HT-29 (cell line): ENCODE results near the gene OR5A2. TPM values are rescaled to one million over a fixed set of nuclear protein-coding genes. Genes with fewer than 3 reads are reported as not detected.
"Not testable (repeated sequence)": the region's sequence is repeated elsewhere in the genome, so short reads cannot be mapped to it uniquely, and the experiment has no call there.

Experiments used
- DNase-seq: peaks from one replicate; pipeline ENCODE4 v3.0.0-alpha.2; 2015; ENCODE audit warnings: low spot score
- total RNA-seq: library from RNA; depleted of rRNA; stranded (reverse); fragments of >200 nt; shearing (Covaris generic); gene quantifications from 2 replicates; pipeline ENCODE4 v1.2.3, GENCODE V29; 2014; rRNA removed

The OR5A2 gene, protein sequence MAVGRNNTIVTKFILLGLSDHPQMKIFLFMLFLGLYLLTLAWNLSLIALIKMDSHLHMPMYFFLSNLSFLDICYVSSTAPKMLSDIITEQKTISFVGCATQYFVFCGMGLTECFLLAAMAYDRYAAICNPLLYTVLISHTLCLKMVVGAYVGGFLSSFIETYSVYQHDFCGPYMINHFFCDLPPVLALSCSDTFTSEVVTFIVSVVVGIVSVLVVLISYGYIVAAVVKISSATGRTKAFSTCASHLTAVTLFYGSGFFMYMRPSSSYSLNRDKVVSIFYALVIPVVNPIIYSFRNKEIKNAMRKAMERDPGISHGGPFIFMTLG
- total RNA-seq = not detected in 2 replicates

GRCh38 chr11:59426361-59427067 lies at the start of gene OR5A2:
OR5A2 (minus strand) TSS chr11:59426413; CDS start chr11:59422953, 3,460 bp downstream.
- no peak for DNase-seq

- DNase-seq = no peak
These were observed 49.0 kb upstream of the OR5A2 start for GRCh38 chr11:59475176-59475575.

GRCh38 chr11:59473015-59473414 lies 46.8 kb upstream of the OR5A2 start, which contains the start of gene OR4D10:
OR4D10 (plus strand) TSS chr11:59473315; CDS start chr11:59477430, 4,115 bp downstream.
- no peak for DNase-seq

GRCh38 chr11:59463190-59463641 lies 37.0 kb upstream of the OR5A2 start:
- DNase-seq = peak; percentile 23

GRCh38 chr11:59459916-59460315 lies 33.7 kb upstream of the OR5A2 start:
- no peak for DNase-seq

- DNase-seq = no peak
These were observed 30.4 kb upstream of the OR5A2 start, which contains the start of gene OR4D6 for GRCh38 chr11:59456661-59457060. OR4D6 (plus strand) TSS chr11:59456961; CDS start chr11:59456961, 0 bp downstream.

DNA sequence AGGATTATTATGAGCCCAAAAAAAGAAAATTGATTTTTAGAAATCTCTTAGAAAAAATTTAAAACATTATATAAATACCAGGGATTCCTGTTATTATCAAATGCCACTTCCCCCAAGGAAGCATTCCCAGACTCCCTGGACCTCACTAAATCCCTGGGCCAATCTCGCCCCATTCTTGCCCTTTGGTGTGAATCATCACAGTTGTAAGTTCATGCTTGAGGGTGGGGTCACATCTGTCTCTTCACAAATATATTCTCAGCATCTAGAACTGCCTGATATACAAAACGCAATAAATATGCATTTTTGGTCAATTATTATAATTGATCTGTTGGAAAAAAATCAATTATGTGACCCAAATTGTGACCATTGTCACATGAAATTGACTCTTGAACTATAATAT lies 22.3 kb upstream of the OR5A2 start:
- no peak for DNase-seq

DNA sequence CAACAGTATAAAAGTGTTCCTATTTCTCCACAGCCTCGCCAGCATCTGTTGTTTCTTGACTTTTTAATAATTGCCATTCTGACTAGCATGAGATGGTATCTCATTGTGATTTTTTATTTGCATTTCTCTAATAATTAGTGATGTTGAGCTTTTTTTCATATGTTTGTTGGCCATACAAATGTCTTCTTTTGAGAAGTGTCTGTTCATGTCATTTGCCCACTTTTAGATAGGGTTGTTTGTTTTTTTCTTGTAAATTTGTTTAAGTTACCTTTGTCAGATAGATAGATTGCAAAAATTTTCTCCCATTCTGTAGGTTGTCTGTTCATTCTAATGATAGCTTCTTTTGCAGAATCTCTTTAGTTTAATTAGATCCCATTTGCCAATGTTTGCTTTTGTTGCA lies 19.4 kb upstream of the OR5A2 start:
- DNase-seq = not testable (repeated sequence)

DNA sequence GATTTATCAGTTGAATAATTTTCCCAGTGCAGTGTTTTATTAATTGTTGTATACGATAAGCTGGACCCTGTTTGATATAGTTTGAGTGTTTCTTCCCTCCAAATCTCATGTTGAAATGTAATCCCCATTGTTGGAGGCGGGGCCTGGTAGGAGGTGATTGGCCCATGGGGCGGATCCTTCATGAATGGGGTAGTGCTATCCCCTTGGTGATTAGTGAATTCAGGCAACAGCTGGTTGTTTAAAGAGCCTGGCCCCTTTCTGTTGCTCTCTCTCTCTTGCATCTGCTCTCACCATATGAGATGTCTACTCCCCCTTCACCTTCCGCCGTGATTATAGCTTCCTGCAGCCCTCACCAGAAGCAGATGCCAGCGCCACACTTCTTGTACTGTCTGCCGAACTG lies 11.6 kb upstream of the OR5A2 start:
- DNase-seq = no peak

DNA sequence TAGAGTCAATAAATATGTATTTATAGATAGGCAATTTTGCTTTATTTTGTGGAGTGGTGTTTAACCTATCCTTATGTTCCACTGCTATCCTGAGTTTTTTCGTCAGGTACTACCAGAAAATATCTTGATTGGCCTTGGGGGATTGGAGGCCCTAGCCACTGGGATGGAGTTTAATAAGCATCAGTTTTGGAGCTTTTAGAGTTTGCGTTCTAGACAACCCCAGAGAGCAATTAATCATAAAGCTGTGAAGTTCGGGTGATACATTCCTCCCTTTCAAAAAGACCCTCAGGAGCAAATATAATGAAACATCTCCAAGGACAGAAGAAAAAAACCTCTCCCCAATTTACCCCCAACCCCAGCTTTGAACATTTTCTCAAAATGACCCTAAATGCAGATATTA lies 10.0 kb upstream of the OR5A2 start, which contains the start of gene OR5A1:
Gene OR5A1 (plus strand): TSS at position 301 of the 400 bp plus-strand sequence. CDS start 6,700 bp downstream, outside the sequence.
- no peak for DNase-seq

DNA sequence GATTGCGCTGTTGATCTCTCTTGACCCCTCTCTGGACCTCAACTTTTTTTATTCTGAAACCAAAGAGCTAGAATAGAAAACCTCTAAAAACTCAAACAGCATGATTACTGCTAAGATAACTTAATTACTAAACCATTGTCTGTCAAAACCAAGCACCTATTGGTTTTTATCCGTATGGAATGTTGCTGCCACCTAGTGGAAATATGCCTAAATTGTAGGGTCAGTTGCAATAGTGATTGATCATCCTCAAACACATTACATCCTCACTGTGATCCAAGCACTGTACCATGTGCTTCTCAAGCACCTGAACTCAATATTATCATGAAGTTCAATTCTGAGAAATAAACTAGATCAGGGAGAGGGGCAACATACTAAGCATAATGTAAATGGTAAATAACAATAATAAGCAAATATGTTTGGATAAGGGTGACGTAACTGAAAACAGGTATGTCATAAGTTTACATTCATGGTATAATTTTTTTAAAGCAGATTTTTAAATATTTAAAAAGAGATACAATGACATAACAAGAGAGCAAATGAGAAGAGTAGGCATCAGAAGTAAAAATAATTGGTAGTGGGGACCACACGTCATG lies 3.8 kb upstream of the OR5A2 start:
- peak; percentile 89 for DNase-seq

DNA sequence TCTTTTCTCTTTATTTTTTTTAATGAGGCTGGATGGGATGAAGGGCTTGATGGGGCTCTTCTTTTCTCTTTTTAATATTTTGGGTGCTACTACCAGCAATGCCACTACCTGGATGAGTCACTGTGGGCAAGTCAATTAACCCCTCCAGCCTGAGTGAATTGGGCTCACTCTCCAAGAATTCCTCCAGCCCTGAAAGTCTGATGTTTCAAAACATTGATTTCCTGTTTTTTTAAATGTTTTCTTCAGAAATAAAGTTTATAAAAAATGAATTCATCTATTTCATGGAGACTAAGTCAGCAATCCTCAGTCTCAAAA lies 812 bp upstream of the OR5A2 start:
- DNase-seq = no peak

GRCh38 chr11:59425131-59425530 lies 1.1 kb downstream of the OR5A2 start:
- no peak for DNase-seq

DNA sequence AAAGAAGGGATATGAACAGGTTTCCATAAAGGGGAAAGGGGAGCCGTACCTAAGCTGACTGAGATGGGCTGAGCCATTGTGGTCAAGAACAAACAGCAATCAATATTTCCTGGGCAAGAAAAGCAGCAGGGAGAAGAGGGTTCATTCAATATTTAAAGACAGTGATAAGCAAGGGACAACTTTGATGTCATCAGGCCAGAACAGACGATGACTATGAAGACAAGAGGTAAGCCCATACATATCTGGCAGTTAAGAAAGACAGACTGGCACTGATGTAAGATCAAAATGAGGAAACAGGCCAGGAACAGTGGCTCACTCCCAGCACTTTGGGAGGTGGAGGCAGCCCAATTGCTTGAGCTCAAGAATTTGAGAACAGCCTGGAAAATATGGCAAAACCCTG lies 2.4 kb downstream of the OR5A2 start:
- no peak for DNase-seq

DNA sequence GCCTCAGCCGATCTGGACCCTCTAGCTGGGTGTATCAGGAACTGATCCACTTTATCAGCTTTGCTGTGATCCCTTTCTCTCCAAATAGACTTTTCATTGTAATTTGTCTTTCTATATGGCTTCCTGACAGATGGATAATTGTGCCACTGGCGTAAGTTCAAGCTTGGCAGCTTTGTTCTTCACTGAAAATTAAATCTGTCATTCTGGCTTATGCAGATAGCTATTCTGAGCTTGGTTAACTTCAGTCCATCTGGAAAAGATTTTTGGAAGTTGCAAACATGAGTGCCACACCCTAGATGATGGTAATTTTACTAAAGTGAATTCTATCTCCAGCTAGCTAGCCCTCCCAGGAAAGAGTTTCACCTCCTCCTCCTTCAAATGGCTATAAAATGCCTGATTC lies 8.1 kb downstream of the OR5A2 start:
- no peak for DNase-seq

DNA sequence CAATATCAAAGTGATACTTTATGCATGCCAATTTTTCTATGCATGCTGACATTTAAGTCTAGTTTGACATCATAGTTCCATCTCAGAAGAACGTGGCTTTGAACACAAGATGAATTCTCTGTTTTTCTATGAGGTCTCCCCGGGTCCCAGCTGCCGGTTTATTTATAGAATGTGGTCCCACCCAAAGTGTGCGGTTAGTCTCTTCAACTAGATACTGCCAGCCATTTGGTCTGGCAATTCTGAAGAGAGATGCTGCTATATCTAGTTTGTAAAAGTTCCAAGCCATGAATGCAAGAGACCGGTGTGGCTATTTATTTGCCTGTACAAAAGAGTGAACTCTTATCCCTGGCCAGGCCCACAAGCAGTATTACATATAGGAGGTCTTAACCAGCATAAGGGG lies 9.2 kb downstream of the OR5A2 start:
- DNase-seq = no peak

DNA sequence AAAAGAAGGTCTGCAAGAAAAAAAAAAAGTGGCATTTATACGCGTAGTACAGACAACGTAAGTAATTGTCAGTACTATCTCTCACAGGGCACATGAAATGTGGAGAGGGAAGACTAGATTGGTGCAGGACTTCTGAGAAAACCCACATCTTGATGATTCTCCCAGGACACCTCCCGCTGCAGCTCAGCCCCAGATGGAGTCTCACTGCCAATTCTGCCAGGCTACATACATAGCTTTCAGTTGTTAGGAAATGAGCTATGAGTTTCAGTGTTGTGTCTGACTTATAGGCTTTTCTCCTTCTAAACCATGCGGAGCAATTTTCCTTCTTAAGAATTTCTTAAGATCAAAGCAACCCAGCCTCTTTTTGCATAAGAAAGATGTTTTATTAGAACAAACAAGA lies 9.6 kb downstream of the OR5A2 start:
- no peak for DNase-seq

- DNase-seq = no peak
These were observed 11.1 kb downstream of the OR5A2 start for GRCh38 chr11:59415111-59415510.

GRCh38 chr11:59413646-59414045 lies 12.6 kb downstream of the OR5A2 start:
- no peak for DNase-seq

GRCh38 chr11:59403546-59403945 lies 22.7 kb downstream of the OR5A2 start:
- no peak for DNase-seq

DNA sequence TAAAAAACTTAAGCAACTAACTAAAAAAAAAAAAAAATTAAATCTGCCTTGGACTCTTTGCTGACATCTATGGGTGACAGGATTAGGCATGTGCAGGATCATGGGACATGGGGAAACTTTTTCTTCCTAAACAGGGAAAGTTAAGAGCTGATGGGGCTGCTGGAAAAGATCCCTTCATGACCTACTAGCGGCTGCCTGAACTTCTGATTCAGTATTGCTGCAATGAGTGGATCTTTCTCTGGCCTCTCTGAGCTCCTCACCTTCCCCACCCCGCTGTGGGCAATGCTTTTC lies 25.0 kb downstream of the OR5A2 start:
- no peak for DNase-seq

DNA sequence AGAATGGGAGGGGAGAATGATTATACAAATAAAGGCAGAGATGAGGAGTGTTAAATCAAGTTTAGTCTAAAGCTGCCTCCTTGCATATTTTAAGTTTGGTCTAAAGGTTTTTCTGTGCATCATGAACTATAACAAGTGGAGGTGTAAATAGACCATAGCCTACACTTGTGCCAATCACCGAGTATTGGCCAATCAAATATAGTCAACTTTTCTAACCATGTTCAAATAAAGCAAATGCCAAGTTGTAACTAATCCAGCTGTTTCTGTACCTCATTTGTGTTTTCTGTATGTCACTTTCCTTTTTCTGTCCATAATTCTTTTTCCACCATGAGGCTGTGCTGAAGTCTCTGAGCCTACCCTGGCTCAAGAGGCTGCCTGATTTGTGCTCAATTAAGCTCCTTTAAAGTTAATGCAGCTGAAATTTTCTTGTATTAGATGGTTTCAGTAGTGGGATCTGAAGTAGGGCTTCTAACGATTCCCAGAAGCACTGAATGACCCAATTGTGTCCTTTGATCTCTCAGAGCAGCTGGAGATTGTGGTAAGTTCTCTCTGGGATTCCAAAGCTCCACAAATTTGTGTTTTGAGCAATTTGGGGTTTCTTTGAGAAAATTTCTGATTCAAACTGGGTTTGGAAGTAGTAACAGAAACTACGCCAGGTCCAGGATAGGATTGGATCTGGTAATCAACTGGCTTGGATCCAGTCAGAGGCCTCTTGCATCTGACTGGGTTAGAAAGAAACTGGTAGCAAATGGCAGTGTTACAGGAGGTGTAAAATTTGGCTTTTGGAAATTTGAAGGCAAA lies 25.6 kb downstream of the OR5A2 start:
- DNase-seq = no peak
